Measurements from ENCODE around the gene TTC16. TPM values are rescaled to one million over a fixed set of nuclear protein-coding genes. Genes with fewer than 3 reads are reported as not detected.

The TTC16 gene
- total and polyA plus RNA-seq, 2 donors (not counting 3 experiments of a cell fraction or from before 2014, with no cell fraction given), result not detected

GRCh38 chr9:127694890-127695720 lies 20.8 kb upstream of the TTC16 start:
- Histone ChIP-seq H3K9ac (replicated peaks; ENCODE audit: extremely low read depth, insufficient read depth, low read length) (no peak overlapping the region), H3K9me1 (replicated peaks; ENCODE audit: control insufficient read depth, extremely low read depth, insufficient read depth, low read length) (no peaks in the 10 kb centered on the region), H2AFZ (ENCODE audit: low read depth, low read length) (no peak overlapping the region), H4K20me1 (replicated peaks; ENCODE audit: control insufficient read depth, extremely low read depth, insufficient read depth, low read length) (no peaks in the 10 kb centered on the region), H3K27me3 (ENCODE audit: control insufficient read depth in 2 of 2, insufficient read depth in 2 of 2, low read length in 2 of 2) (no peaks in the 10 kb centered on the region), H3K4me1 (ENCODE audit: control insufficient read depth, extremely low read depth, insufficient read depth, low read length) (no peaks in the 10 kb centered on the region), H3K4me3 (replicated peaks in 1 of 3; ENCODE audit: insufficient read depth in 1 of 3, low read depth in 1 of 3, low read length in 3 of 3) (no peak overlapping the region), H3K27ac (ENCODE audit: insufficient read depth, low read depth, low read length) (no peak overlapping the region), H3K4me2 (ENCODE audit: insufficient read depth, low read length) (no peak overlapping the region), H3K9me3 (replicated peaks; ENCODE audit: control insufficient read depth, insufficient read depth, low read length) (no peaks in the 10 kb centered on the region), H3K79me2 (ENCODE audit: control insufficient read depth, insufficient read depth, low read length) (no peaks in the 10 kb centered on the region), H3K36me3 (ENCODE audit: control insufficient read depth in 2 of 2, extremely low read depth in 1 of 2, insufficient read depth in 2 of 2, low read length in 2 of 2) (peaks cover 0 to 7% of the 10 kb centered on the region in 2 experiments)
- FAIRE-seq (no peak), DNase-seq (ENCODE audit: low read depth, low spot score) (no peak)
- dilution Hi-C loops (cut with MboI; ENCODE audit: extremely low pct_ligation_motif_present, low sequenced_read_pairs) (no loop called here), intact Hi-C loops (cut with micrococcal nuclease) (loop anchor here (5.0 kb wide), 1 partner anchor 83 kb away; the partner anchor contains the start of gene STXBP1)
- ChIA-PET CTCF (no interaction called here), POLR2A (no interaction called here)
- TF ChIP-seq POLR2A (IDR thresholded peaks at IDR 0.05; ENCODE audit: low read depth, low read length) (no peak), MYC (IDR thresholded peaks at IDR 0.05; ENCODE audit: low read depth, low read length) (no peak), GATA2 (IDR thresholded peaks at IDR 0.05; ENCODE audit: insufficient read depth, insufficient read length, low read depth, low read length) (no peak), JUN (IDR thresholded peaks at IDR 0.05; ENCODE audit: borderline replicate concordance, insufficient read depth, insufficient read length, low read depth) (no peak), MAX (IDR thresholded peaks at IDR 0.05; ENCODE audit: insufficient read depth, insufficient read length) (no peak), CTCF (IDR thresholded peaks at IDR 0.05; ENCODE audit: extremely low read depth in 1 of 2, insufficient read depth in 1 of 2, low read depth in 1 of 2, low read length in 2 of 2) (no peak), FOS (IDR thresholded peaks at IDR 0.05; ENCODE audit: borderline replicate concordance, insufficient read depth, low read length) (no peak), POLR2AphosphoS5 (IDR thresholded peaks at IDR 0.05; ENCODE audit: insufficient read depth, low read depth, low read length) (no peak), EZH2 (IDR thresholded peaks at IDR 0.05; ENCODE audit: borderline replicate concordance, low read depth, low read length, severe bottlenecking) (no peak)
- no TSS peak for BruUV-seq (replicated peaks)
